DMS53 treated with DMSO at 0.1 percent for 48 hours (cell line): ENCODE measurements around the gene TOB1.
"Not testable (repeated sequence)": the region's sequence is repeated elsewhere in the genome, so short reads cannot be mapped to it uniquely, and the experiment has no call there.

Experiments
- DNase-seq: peaks from one replicate; lab custom pipeline; 2025; ENCODE audit not compliant: unreplicated experiment; lab: John Stamatoyannopoulos, UW

Gene TOB1

GRCh38 chr17:50871898-50872297, 5.7 kb upstream of the TOB1 start:
- no peak for DNase-seq

- DNase-seq: no peak
Measured at GRCh38 chr17:50871364-50871763, 5.2 kb upstream of the TOB1 start.

GRCh38 chr17:50868602-50869001, 2.4 kb upstream of the TOB1 start:
- DNase-seq: no peak

- DNase-seq: no peak
Measured at GRCh38 chr17:50868140-50868438, 1.9 kb upstream of the TOB1 start.

GRCh38 chr17:50867363-50868139, 1.4 kb upstream of the TOB1 start:
- peak; percentile 99 for DNase-seq

GRCh38 chr17:50866950-50867362, 802 bp upstream of the TOB1 start:
- peak; percentile 93 for DNase-seq

- no peak for DNase-seq
Measured at GRCh38 chr17:50865868-50866260, 290 bp downstream of the TOB1 start.

- peak; percentile 66 for DNase-seq
Measured at GRCh38 chr17:50865060-50865867, 890 bp downstream of the TOB1 start.

GRCh38 chr17:50864747-50865059, 1.5 kb downstream of the TOB1 start:
- no peak for DNase-seq

- DNase-seq: no peak
Measured at GRCh38 chr17:50863931-50864330, 2.2 kb downstream of the TOB1 start.

GRCh38 chr17:50863221-50863843, 2.8 kb downstream of the TOB1 start:
- DNase-seq: peak; percentile 31

- DNase-seq: no peak
Measured at GRCh38 chr17:50861822-50862528, 4.2 kb downstream of the TOB1 start.

GRCh38 chr17:50861334-50861676, 4.8 kb downstream of the TOB1 start:
- no peak for DNase-seq

- DNase-seq: not testable (repeated sequence)
Measured at GRCh38 chr17:50859727-50860126, 6.4 kb downstream of the TOB1 start.

- DNase-seq: no peak
Measured at GRCh38 chr17:50858486-50859225, 7.5 kb downstream of the TOB1 start.

- DNase-seq: no peak
Measured at GRCh38 chr17:50856431-50856830, 9.7 kb downstream of the TOB1 start.

GRCh38 chr17:50855708-50856330, 10.3 kb downstream of the TOB1 start:
- DNase-seq: peak; percentile 81

GRCh38 chr17:50853781-50854180, 12.4 kb downstream of the TOB1 start:
- no peak for DNase-seq

- DNase-seq: no peak
Measured at GRCh38 chr17:50853015-50853615, 13.0 kb downstream of the TOB1 start.

GRCh38 chr17:50850640-50851039, 15.5 kb downstream of the TOB1 start:
- DNase-seq: no peak
